HEK293 (cell line): ENCODE results near the gene IGFL1.
"Not testable (repeated sequence)": the region's sequence is repeated elsewhere in the genome, so short reads cannot be mapped to it uniquely, and the experiment has no call there.

ENCODE experiments used
- CTCF ChIA-PET: fragments of 350-600 bp; formaldehyde crosslinking; extraction: SDS; loops from one replicate; lab custom pipeline; 2021; ENCODE audit warnings: antibody characterized with exemption; lab: Yijun Ruan, JAX
- POLR2A ChIA-PET: fragments of 300-600 bp; formaldehyde crosslinking; extraction: SDS; loops from one replicate; lab custom pipeline; 2020; ENCODE audit warnings: antibody characterized with exemption, inconsistent platforms; lab: Yijun Ruan, JAX
- H3K27ac ChIP-seq: fragments of 200-500 bp; sonication (Bioruptor generic); 2 replicates; pipeline ENCODE4 v1.5.1; 2014; ENCODE audit warnings: low read depth, low read length, control low read depth, inconsistent platforms; ENCODE audit errors: extremely low read depth
- H3K36me3 ChIP-seq, 2 experiments: fragments of 200-500 bp in 1 of 2; sonication (Bioruptor generic) in 1 of 2; 1 replicate in 1 of 2; 2 replicates in 1 of 2; pipeline ENCODE4 v1.5.1; 2014 to 2017; ENCODE audit warnings: inconsistent platforms in 2 of 2, low read length in 2 of 2; ENCODE audit not compliant: control insufficient read depth in 2 of 2, insufficient read depth in 1 of 2
- H3K4me1 ChIP-seq: fragments of 200-500 bp; sonication (Bioruptor generic); 2 replicates; pipeline ENCODE4 v1.5.1; 2014; ENCODE audit warnings: mild to moderate bottlenecking, low read length, inconsistent platforms; ENCODE audit not compliant: control insufficient read depth, insufficient read depth
- H3K4me3 ChIP-seq: 2 replicates; pipeline ENCODE4 v1.5.1; 2011; ENCODE audit warnings: low read depth, mild to moderate bottlenecking, control low read depth, low read length, moderate library complexity
- H3K9me3 ChIP-seq: fragments of 200-500 bp; sonication (Bioruptor generic); 2 replicates; pipeline ENCODE4 v1.5.1; 2014; ENCODE audit warnings: low read depth, low read length, inconsistent platforms; ENCODE audit not compliant: control insufficient read depth, insufficient read depth
- FEZF1 ChIP-seq: fragments of 450-650 bp; formaldehyde crosslinking; IDR thresholded peaks from 2 replicates; pipeline ENCODE4 v1.5.1; 2016; ENCODE audit warnings: missing biosample characterization, missing genetic modification characterization
- KLF8 ChIP-seq: fragments of 450-650 bp; formaldehyde crosslinking; IDR thresholded peaks from 2 replicates; pipeline ENCODE4 v1.5.1; 2016; ENCODE audit warnings: missing biosample characterization, missing genetic modification characterization
- OSR2 ChIP-seq: fragments of 450-650 bp; formaldehyde crosslinking; IDR thresholded peaks from 2 replicates; pipeline ENCODE4 v1.5.1; 2016; ENCODE audit warnings: missing biosample characterization, missing genetic modification characterization
- REPIN1 ChIP-seq: fragments of 450-650 bp; formaldehyde crosslinking; IDR thresholded peaks from 2 replicates; pipeline ENCODE4 v1.5.1; 2017; ENCODE audit warnings: missing biosample characterization, missing genetic modification characterization, low read depth
- SETDB1 ChIP-seq: IDR thresholded peaks from one replicate; pipeline ENCODE4 v1.6.1; 2017; ENCODE audit warnings: mild to moderate bottlenecking, low read length, moderate library complexity, mixed read lengths; ENCODE audit not compliant: insufficient read length
- ZFP69B ChIP-seq: fragments of 450-650 bp; formaldehyde crosslinking; IDR thresholded peaks from 2 replicates; pipeline ENCODE4 v1.5.1; 2016; ENCODE audit warnings: missing biosample characterization, missing genetic modification characterization
- ZNF140 ChIP-seq: fragments of 450-650 bp; formaldehyde crosslinking; IDR thresholded peaks from 2 replicates; pipeline ENCODE4 v1.5.1; 2016; ENCODE audit warnings: missing biosample characterization, missing genetic modification characterization
- ZNF16 ChIP-seq: fragments of 450-650 bp; formaldehyde crosslinking; IDR thresholded peaks from 2 replicates; pipeline ENCODE4 v1.5.1; 2016; ENCODE audit warnings: low read depth, missing biosample characterization, missing genetic modification characterization
- ZNF2 ChIP-seq: fragments of 450-650 bp; formaldehyde crosslinking; IDR thresholded peaks from 2 replicates; pipeline ENCODE4 v1.5.1; 2016; ENCODE audit warnings: missing biosample characterization, missing genetic modification characterization
- ZNF214 ChIP-seq: fragments of 450-650 bp; formaldehyde crosslinking; IDR thresholded peaks from 2 replicates; pipeline ENCODE4 v1.5.1; 2017; ENCODE audit warnings: missing biosample characterization, mild to moderate bottlenecking, missing genetic modification characterization, borderline replicate concordance
- ZNF335 ChIP-seq: fragments of 450-650 bp; formaldehyde crosslinking; conservative IDR thresholded peaks from 2 replicates; pipeline ENCODE4 v1.5.1; 2016; ENCODE audit warnings: missing biosample characterization, missing genetic modification characterization
- ZNF37A ChIP-seq: fragments of 450-650 bp; IDR thresholded peaks from 2 replicates; pipeline ENCODE4 v1.5.1; 2018; ENCODE audit warnings: missing biosample characterization, missing genetic modification characterization
- ZNF558 ChIP-seq: fragments of 450-650 bp; formaldehyde crosslinking; IDR thresholded peaks from 2 replicates; pipeline ENCODE4 v1.5.1; 2016; ENCODE audit warnings: missing biosample characterization, missing genetic modification characterization
- ZNF571 ChIP-seq: fragments of 450-650 bp; formaldehyde crosslinking; IDR thresholded peaks from 2 replicates; pipeline ENCODE4 v1.5.0; 2017; ENCODE audit warnings: missing biosample characterization, missing genetic modification characterization
- ZNF610 ChIP-seq: fragments of 450-650 bp; formaldehyde crosslinking; IDR thresholded peaks from 2 replicates; pipeline ENCODE4 v1.5.1; 2016; ENCODE audit warnings: missing biosample characterization, missing genetic modification characterization, borderline replicate concordance
- ZNF777 ChIP-seq: fragments of 450-650 bp; formaldehyde crosslinking; IDR thresholded peaks from 2 replicates; pipeline ENCODE4 v1.5.1; 2017; ENCODE audit warnings: missing biosample characterization, missing genetic modification characterization, borderline replicate concordance
- ZNF792 ChIP-seq: fragments of 450-650 bp; formaldehyde crosslinking; IDR thresholded peaks from 2 replicates; pipeline ENCODE4 v1.5.1; 2016; ENCODE audit warnings: missing biosample characterization, missing genetic modification characterization
- ZNF830 ChIP-seq: fragments of 450-650 bp; IDR thresholded peaks from 2 replicates; pipeline ENCODE4 v1.5.0; 2018; ENCODE audit warnings: missing biosample characterization, missing genetic modification characterization, low read depth, mild to moderate bottlenecking, moderate library complexity
- ZSCAN16 ChIP-seq: fragments of 450-650 bp; formaldehyde crosslinking; IDR thresholded peaks from 2 replicates; pipeline ENCODE4 v1.5.1; 2016; ENCODE audit warnings: missing biosample characterization, missing genetic modification characterization
- ZSCAN23 ChIP-seq: fragments of 450-650 bp; formaldehyde crosslinking; IDR thresholded peaks from 2 replicates; pipeline ENCODE4 v1.5.1; 2016; ENCODE audit warnings: missing biosample characterization, missing genetic modification characterization
- TF ChIP-seq, protein P1 (sequence below): fragments of 450-650 bp; formaldehyde crosslinking; IDR thresholded peaks from 2 replicates; pipeline ENCODE4 v1.5.1; 2016; ENCODE audit warnings: missing biosample characterization, missing genetic modification characterization, borderline replicate concordance
- TF ChIP-seq, protein P2 (sequence below): fragments of 450-650 bp; IDR thresholded peaks from 2 replicates; pipeline ENCODE4 v1.5.1; 2018; ENCODE audit warnings: missing biosample characterization, missing genetic modification characterization
- TF ChIP-seq, protein P3 (sequence below): fragments of 450-650 bp; formaldehyde crosslinking; IDR thresholded peaks from 2 replicates; pipeline ENCODE4 v1.5.1; 2016; ENCODE audit warnings: missing biosample characterization, missing genetic modification characterization

Gene IGFL1

DNA sequence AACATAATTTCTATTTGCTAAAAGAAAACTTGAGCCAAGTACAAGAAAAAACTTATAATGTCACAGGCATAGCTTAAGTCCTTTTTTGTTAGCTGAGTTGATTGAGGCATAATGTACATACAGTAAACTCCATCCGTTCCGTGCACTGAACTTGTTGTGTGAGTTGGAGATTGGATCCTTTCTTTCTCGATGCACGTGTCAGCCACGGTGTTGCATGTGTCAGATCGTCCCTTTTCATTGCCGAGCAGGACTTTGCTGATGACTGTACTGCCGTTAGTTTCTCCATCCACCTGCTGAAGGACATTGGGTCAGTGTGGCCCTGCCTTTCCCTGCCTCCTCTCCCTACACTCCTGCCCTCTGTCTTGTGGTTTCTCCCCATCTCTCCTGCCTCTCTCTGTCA, 47.1 kb upstream of the IGFL1 start:
- POLR2A ChIA-PET = no interaction called here
- no peaks in the 10 kb centered on the region for H3K4me1 ChIP-seq
- CTCF ChIA-PET = interaction anchor here (0.6 kb wide), 2 partner anchors 132 to 157 kb away, joined by 3 to 6 read pairs; no protein-coding TSS in a partner anchor
- no peaks in the 10 kb centered on the region for H3K9me3 ChIP-seq
- TF ChIP-seq REPIN1 (tag by site-specific recombination) (no peak), KLF8 (tag by site-specific recombination) (no peak), SETDB1 (no peak), ZNF16 (tag by site-specific recombination) (no peak), ZSCAN23 (tag by site-specific recombination) (no peak), ZSCAN16 (tag by site-specific recombination) (no peak), ZFP69B (tag by site-specific recombination) (no peak), ZNF777 (tag by site-specific recombination) (no peak), OSR2 (tag by site-specific recombination) (no peak), ZNF558 (no peak), ZNF335 (tag by site-specific recombination) (no peak), ZNF792 (tag by site-specific recombination) (no peak), ZNF2 (tag by site-specific recombination) (no peak), ZNF830 (no peak), ZNF571 (tag by site-specific recombination) (no peak)
- TF ChIP-seq, protein P1, sequence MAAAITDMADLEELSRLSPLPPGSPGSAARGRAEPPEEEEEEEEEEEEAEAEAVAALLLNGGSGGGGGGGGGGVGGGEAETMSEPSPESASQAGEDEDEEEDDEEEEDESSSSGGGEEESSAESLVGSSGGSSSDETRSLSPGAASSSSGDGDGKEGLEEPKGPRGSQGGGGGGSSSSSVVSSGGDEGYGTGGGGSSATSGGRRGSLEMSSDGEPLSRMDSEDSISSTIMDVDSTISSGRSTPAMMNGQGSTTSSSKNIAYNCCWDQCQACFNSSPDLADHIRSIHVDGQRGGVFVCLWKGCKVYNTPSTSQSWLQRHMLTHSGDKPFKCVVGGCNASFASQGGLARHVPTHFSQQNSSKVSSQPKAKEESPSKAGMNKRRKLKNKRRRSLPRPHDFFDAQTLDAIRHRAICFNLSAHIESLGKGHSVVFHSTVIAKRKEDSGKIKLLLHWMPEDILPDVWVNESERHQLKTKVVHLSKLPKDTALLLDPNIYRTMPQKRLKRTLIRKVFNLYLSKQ (tag by site-specific recombination) = no peak
- no peak overlapping the region for H3K4me3 ChIP-seq
- H3K27ac ChIP-seq = no peak overlapping the region
- H3K36me3 ChIP-seq = no peaks in the 10 kb centered on the region

DNA sequence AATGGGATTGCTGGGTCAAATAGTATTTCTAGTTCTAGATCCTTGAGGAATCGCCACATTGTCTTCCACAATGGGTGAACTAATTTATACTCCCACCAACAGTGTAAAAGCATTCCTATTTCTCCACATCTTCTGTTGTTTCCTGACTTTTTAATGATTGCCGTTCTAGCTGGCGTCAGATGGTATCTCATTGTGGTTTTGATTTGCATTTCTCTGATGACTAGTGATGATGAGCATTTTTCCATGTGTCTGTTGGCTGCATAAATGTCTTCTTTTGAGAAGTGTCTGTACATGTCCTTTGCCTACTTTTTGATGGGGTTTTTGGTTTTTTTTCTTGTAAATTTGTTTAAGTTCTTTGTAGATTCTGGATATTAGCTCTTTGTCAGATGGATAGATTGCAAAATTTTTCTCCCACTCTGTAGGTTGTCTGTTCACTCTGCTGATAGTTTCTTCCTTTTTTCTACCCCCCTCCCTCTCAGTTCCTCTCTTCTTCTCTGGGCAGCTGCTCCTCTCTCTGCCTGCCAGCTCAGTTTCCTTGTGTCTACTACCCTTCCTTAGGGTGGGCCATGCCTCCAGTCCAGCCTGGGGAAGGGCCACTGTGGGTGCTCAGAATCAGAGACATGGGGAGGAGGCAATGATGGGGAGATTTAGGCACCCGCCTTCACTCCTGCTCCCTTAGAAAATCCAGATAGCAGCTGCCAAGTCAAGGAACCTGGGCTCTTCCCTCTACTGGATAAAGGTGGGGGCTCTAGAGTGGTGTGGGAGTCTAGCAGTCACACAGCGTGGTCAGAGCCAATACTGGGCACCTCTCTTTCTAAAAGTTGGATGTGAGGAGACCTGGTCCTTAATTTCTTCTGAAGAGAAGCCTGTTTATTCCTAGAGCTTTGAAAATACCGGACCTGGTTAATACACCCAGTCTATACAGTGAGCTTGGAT, 44.5 kb upstream of the IGFL1 start:
- ChIA-PET CTCF (interaction anchor here (0.6 to 1.8 kb wide), 7 partner anchors 77 to 143 kb away, joined by 3 to 19 read pairs (median 3); no protein-coding TSS in a partner anchor), POLR2A (interaction anchor here (0.5 kb wide), 1 partner anchor 143 kb away, joined by 4 read pairs; no protein-coding TSS in a partner anchor)
- not testable (repeated sequence) for H3K4me1 ChIP-seq, H3K27ac ChIP-seq, H3K36me3 ChIP-seq, H3K9me3 ChIP-seq, H3K4me3 ChIP-seq

DNA sequence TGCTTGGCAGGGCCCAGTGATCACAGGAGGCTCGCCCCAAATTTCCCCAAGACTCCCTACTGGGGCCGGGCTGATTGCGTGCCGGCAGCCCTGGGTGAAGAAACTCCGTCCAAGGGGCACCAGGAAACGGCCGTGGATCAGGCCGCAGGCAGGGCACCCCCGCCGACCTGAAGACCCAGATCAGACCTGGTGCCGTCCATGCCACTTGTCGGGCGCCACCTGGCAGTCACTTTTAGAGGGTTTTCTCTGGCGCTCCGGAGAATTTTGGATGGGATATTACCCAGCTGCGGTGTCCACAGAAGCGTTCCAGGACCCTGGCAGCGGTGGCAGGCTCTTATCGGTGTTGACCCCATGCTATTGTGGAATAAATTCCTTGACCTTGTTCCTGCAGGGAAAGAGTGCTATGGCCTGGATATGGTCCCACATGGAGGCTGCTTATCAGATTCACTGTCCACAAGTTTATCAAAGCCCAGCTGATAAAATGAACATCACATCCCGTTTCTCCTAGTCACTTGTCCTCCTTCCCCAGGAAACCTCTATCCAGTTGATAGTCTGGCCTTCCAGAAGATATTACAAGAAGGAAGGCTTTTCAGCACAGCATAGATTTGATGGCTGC, 43.3 kb upstream of the IGFL1 start:
- ChIA-PET POLR2A (no interaction called here), CTCF (interaction anchor here (0.6 to 1.8 kb wide), 7 partner anchors 48 to 476 kb away, joined by 3 to 19 read pairs (median 3); no protein-coding TSS in a partner anchor)
- no peak overlapping the region for H3K4me3 ChIP-seq
- TF ChIP-seq FEZF1 (tag by site-specific recombination) (no peak), ZNF140 (no peak), ZFP69B (tag by site-specific recombination) (no peak), ZNF214 (no peak), ZNF335 (tag by site-specific recombination) (no peak), ZNF37A (tag by site-specific recombination) (no peak), ZNF610 (tag by site-specific recombination) (no peak)
- TF ChIP-seq, protein P2, sequence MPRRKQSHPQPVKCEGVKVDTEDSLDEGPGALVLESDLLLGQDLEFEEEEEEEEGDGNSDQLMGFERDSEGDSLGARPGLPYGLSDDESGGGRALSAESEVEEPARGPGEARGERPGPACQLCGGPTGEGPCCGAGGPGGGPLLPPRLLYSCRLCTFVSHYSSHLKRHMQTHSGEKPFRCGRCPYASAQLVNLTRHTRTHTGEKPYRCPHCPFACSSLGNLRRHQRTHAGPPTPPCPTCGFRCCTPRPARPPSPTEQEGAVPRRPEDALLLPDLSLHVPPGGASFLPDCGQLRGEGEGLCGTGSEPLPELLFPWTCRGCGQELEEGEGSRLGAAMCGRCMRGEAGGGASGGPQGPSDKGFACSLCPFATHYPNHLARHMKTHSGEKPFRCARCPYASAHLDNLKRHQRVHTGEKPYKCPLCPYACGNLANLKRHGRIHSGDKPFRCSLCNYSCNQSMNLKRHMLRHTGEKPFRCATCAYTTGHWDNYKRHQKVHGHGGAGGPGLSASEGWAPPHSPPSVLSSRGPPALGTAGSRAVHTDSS (tag by site-specific recombination) = no peak
- TF ChIP-seq, protein P3, sequence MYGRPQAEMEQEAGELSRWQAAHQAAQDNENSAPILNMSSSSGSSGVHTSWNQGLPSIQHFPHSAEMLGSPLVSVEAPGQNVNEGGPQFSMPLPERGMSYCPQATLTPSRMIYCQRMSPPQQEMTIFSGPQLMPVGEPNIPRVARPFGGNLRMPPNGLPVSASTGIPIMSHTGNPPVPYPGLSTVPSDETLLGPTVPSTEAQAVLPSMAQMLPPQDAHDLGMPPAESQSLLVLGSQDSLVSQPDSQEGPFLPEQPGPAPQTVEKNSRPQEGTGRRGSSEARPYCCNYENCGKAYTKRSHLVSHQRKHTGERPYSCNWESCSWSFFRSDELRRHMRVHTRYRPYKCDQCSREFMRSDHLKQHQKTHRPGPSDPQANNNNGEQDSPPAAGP (tag by site-specific recombination) = no peak
- H3K27ac ChIP-seq = no peak overlapping the region
- H3K9me3 ChIP-seq = no peaks in the 10 kb centered on the region
- no peaks in the 10 kb centered on the region for H3K36me3 ChIP-seq
- no peaks in the 10 kb centered on the region for H3K4me1 ChIP-seq
